T follicular helper cell (primary cell): ENCODE measurements around the gene BST2.

Experiments
- DNase-seq: peaks from one replicate; pipeline ENCODE4 v3.0.0-alpha.2; 2020; ENCODE audit warnings: low read depth
- total RNA-seq, 2 experiments: gene quantifications; one replicate each; lab custom pipeline; 2026; lab: John Stamatoyannopoulos, UW

Gene BST2
- total RNA-seq = 27.3 to 53.3 reads per million in 2 experiments

GRCh38 chr19:17405250-17406045, at the start of gene BST2:
BST2 (minus strand) TSS chr19:17405630; CDS start chr19:17405575, 55 bp downstream.
- peak; percentile 33 for DNase-seq

GRCh38 chr19:17454576-17455071, 49.2 kb upstream of the BST2 start:
- DNase-seq = no peak

- DNase-seq = no peak
Observed at GRCh38 chr19:17451820-17452219, 46.4 kb upstream of the BST2 start.

GRCh38 chr19:17450264-17451075, 45.0 kb upstream of the BST2 start:
- no peak for DNase-seq

- DNase-seq = peak; percentile 43
Observed at GRCh38 chr19:17448131-17448967, 42.9 kb upstream of the BST2 start, which contains the start of gene TMEM221. TMEM221 (minus strand) TSS chr19:17448668; CDS start chr19:17448462, 206 bp downstream.

GRCh38 chr19:17447704-17448130, 42.3 kb upstream of the BST2 start:
- no peak for DNase-seq

- no peak for DNase-seq
Observed at GRCh38 chr19:17445526-17446165, 40.2 kb upstream of the BST2 start.

- DNase-seq = no peak
Observed at GRCh38 chr19:17441241-17442021, 36.0 kb upstream of the BST2 start.

- DNase-seq = no peak
Observed at GRCh38 chr19:17436874-17437267, 31.4 kb upstream of the BST2 start.

GRCh38 chr19:17436094-17436873, 30.9 kb upstream of the BST2 start:
- no peak for DNase-seq

- DNase-seq = no peak
Observed at GRCh38 chr19:17435218-17435617, 29.8 kb upstream of the BST2 start.

GRCh38 chr19:17431417-17431816, 26.0 kb upstream of the BST2 start:
- no peak for DNase-seq

GRCh38 chr19:17429641-17430113, 24.2 kb upstream of the BST2 start:
- no peak for DNase-seq

- DNase-seq = no peak
Observed at GRCh38 chr19:17424743-17425365, 19.4 kb upstream of the BST2 start.

- DNase-seq = no peak
Observed at GRCh38 chr19:17423429-17424208, 18.2 kb upstream of the BST2 start.

- DNase-seq = no peak
Observed at GRCh38 chr19:17421942-17422341, 16.5 kb upstream of the BST2 start.

GRCh38 chr19:17420475-17420924, 15.1 kb upstream of the BST2 start:
- DNase-seq = no peak
